ENCODE results near the gene PIWIL4.

DNA sequence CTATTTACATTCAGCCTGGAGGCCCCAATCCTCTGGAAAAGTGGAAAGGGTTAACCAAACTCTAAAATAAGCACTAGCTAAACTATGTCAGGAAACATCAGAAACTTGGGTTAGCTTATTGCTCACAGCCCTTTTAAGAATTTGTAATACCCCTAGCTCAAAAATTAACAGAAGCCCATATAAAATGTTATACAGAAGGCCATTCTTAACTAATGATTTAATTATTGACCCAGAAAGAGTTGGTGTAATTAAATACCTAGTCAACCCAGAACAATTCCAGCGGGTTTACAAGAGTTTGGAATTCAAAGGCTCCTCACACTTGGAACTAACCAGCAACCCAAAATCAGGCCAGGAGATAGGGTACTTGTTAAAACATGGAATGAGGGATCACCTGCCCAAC lies 88.8 kb downstream of the PIWIL4 start:
- TF ChIP-seq CTCF (IDR thresholded peaks at IDR 0.05; ENCODE audit: low read length) (no peak), EZH2 (optimal IDR thresholded peaks at IDR 0.05; ENCODE audit: low read depth, low read length) (no peak)

All from MM.1S (cell line).